GM18951 (cell line): ENCODE data around the gene RUFY1.
"Not testable (repeated sequence)": the region's sequence is repeated elsewhere in the genome, so short reads cannot be mapped to it uniquely, and the experiment has no call there.

Source experiments
- POLR2A ChIP-seq: IDR thresholded peaks from 4 replicates; pipeline ENCODE4 v1.6.1; 2011; ENCODE audit warnings: mild to moderate bottlenecking; ENCODE audit not compliant: insufficient read length, insufficient read depth; ENCODE audit errors: extremely low read depth
- in situ Hi-C: fragments of 300-500 bp; cut with MboI; formaldehyde crosslinking; loops from one replicate; pipeline ENCODE4 v1.12.0; 2022; ENCODE audit warnings: low sequenced_read_pairs, mixed read lengths, inconsistent platforms; ENCODE audit not compliant: unreplicated experiment

RUFY1 gene

GRCh38 chr5:179644766-179645165 is 94.4 kb downstream of the RUFY1 start:
- in situ Hi-C loops: not testable (repeated sequence)

- no peak for TF ChIP-seq POLR2A
- in situ Hi-C loops: no loop called here
Measured at GRCh38 chr5:179648410-179648809, 98.1 kb downstream of the RUFY1 start.

GRCh38 chr5:179649166-179649703 is 98.9 kb downstream of the RUFY1 start:
- in situ Hi-C loops: not testable (repeated sequence)

GRCh38 chr5:179650245-179650644 is 99.9 kb downstream of the RUFY1 start:
- in situ Hi-C loops: not testable (repeated sequence)

- in situ Hi-C loops: not testable (repeated sequence)
Measured at GRCh38 chr5:179653135-179653534, 102.8 kb downstream of the RUFY1 start.

GRCh38 chr5:179657302-179658178 is 107.2 kb downstream of the RUFY1 start:
- in situ Hi-C loops: not testable (repeated sequence)

GRCh38 chr5:179658179-179658856 is 108.0 kb downstream of the RUFY1 start:
- in situ Hi-C loops: not testable (repeated sequence)
